Testis (tissue), 3 donors: ENCODE measurements around the gene FCRLA. TPM values are rescaled to one million over a fixed set of nuclear protein-coding genes. Genes with fewer than 3 reads are reported as not detected.
"Not testable (repeated sequence)": the region's sequence is repeated elsewhere in the genome, so short reads cannot be mapped to it uniquely, and the experiment has no call there.

Experiments
- DNase-seq: peaks from one replicate; pipeline ENCODE4 v3.0.0-alpha.2; 2019
- H3K27ac ChIP-seq, 2 donors: fragments of 200-600 bp; sonication (generic); one replicate each; pipeline ENCODE4 v1.5.1; 2019
- H3K27me3 ChIP-seq: fragments of 200-600 bp; sonication (generic); one replicate; pipeline ENCODE4 v1.5.1; 2019
- H3K36me3 ChIP-seq: fragments of 200-600 bp; sonication (generic); one replicate; pipeline ENCODE4 v1.5.1; 2017; ENCODE audit warnings: low read depth; ENCODE audit errors: missing control alignments
- H3K4me1 ChIP-seq: fragments of 200-600 bp; sonication (generic); one replicate; pipeline ENCODE4 v1.5.1; 2019
- H3K4me3 ChIP-seq, 2 donors: fragments of 200-600 bp; sonication (generic); one replicate each; pipeline ENCODE4 v1.5.1; 2017 to 2019
- H3K9me3 ChIP-seq: fragments of 200-600 bp; sonication (generic); one replicate; pipeline ENCODE4 v1.5.1; 2017
- CTCF ChIP-seq, 3 experiments: fragments of 450-650 bp in 2 of 3; fragments of 200-600 bp in 1 of 3; sonication (generic) in 1 of 3; IDR thresholded peaks; one replicate each; pipeline ENCODE4 v1.5.1; 2016 to 2019; ENCODE audit warnings: antibody characterized with exemption in 3 of 3, mild to moderate bottlenecking in 2 of 3, moderate library complexity in 1 of 3
- POLR2A ChIP-seq: fragments of 450-650 bp; IDR thresholded peaks from one replicate; pipeline ENCODE4 v1.6.1; 2017; ENCODE audit warnings: antibody characterized with exemption, mild to moderate bottlenecking, moderate library complexity
- WGBS, 2 donors: methylation state at CpG; one replicate each; pipeline ENCODE4 v1.1.5; 2018; 5-methylcytosine and 5-hydroxymethylcytosine counted together
- intact Hi-C: fragments of 100-400 bp; cut with DNase I; formaldehyde crosslinking; loops from one replicate; pipeline ENCODE4 v1.15.1; 2023; ENCODE audit warnings: low total_unique reads
- polyA plus RNA-seq: library from polyadenylated mRNA; stranded (reverse); fragments of 350-450 nt; fragmentation: Illumina TruSeq; extraction: RNeasy Lipid Tissue Mini Kit (QIAGEN cat#74804); gene quantifications from one replicate; pipeline ENCODE4 v1.2.3, GENCODE V29; 2014; ENCODE audit warnings: low read depth, low replicate concordance; ENCODE audit not compliant: insufficient read depth
- total RNA-seq, 2 donors: library from RNA; depleted of rRNA; stranded (reverse); fragments of >200 nt; gene quantifications; one replicate each; pipeline ENCODE4 v1.2.3, GENCODE V29; 2016

FCRLA gene
- total and polyA plus RNA-seq, 3 donors from 2014 or later, result 0.50 TPM; not detected in 2

- WGBS, 2 donors, result 64% methylated on average over 3 of the region's 3 CpGs; no CpG with 5 or more reads in 1 of the 2 donors
- DNase-seq, H3K4me3 ChIP-seq, H3K36me3 ChIP-seq, H3K27ac ChIP-seq, H3K4me1 ChIP-seq, H3K9me3 ChIP-seq, intact Hi-C loops, H3K27me3 ChIP-seq: not testable (repeated sequence)
Observed at GRCh38 chr1:161674908-161675307, 32.1 kb upstream of the FCRLA start.

GRCh38 chr1:161676441-161676840 is 30.6 kb upstream of the FCRLA start:
- no peak for DNase-seq
- TF ChIP-seq CTCF (IDR thresholded peaks at IDR 0.05) (no peak), POLR2A (no peak)
- no peaks in the 10 kb centered on the region for H3K36me3 ChIP-seq
- H3K4me1 ChIP-seq, result no peaks in the 10 kb centered on the region
- intact Hi-C loops, result no loop called here
- H3K27ac ChIP-seq, result no peak overlapping the region
- no peaks in the 10 kb centered on the region for H3K27me3 ChIP-seq
- H3K9me3 ChIP-seq, result no peaks in the 10 kb centered on the region
- WGBS, 2 donors, result 87 to 94% methylated on average over 2 of the region's 2 CpGs
- H3K4me3 ChIP-seq, result no peak overlapping the region

- no peaks in the 10 kb centered on the region for H3K9me3 ChIP-seq
- DNase-seq, result no peak
- TF ChIP-seq CTCF (IDR thresholded peaks at IDR 0.05), result no peak
- no peak for TF ChIP-seq POLR2A
- 82 to 91% methylated on average over 5 of the region's 5 CpGs for WGBS, 2 donors
- H3K4me3 ChIP-seq, result no peak overlapping the region
- H3K36me3 ChIP-seq, result no peaks in the 10 kb centered on the region
- H3K27me3 ChIP-seq, result no peaks in the 10 kb centered on the region
- H3K27ac ChIP-seq, result no peak overlapping the region
- no peaks in the 10 kb centered on the region for H3K4me1 ChIP-seq
- intact Hi-C loops, result no loop called here
Observed at GRCh38 chr1:161676958-161677689, 29.9 kb upstream of the FCRLA start.

GRCh38 chr1:161678500-161678899 is 28.5 kb upstream of the FCRLA start:
- Histone ChIP-seq H3K9me3 (no peaks in the 10 kb centered on the region), H3K4me3 (no peak overlapping the region), H3K27me3 (no peaks in the 10 kb centered on the region), H3K36me3 (no peaks in the 10 kb centered on the region), H3K27ac (no peak overlapping the region), H3K4me1 (no peaks in the 10 kb centered on the region)
- WGBS, 2 donors, result 70 to 71% methylated on average over 3 of the region's 3 CpGs
- intact Hi-C loops, result no loop called here
- TF ChIP-seq POLR2A, result no peak
- no peak for TF ChIP-seq CTCF (IDR thresholded peaks at IDR 0.05)
- DNase-seq, result no peak

GRCh38 chr1:161681879-161682278 is 25.1 kb upstream of the FCRLA start:
- Histone ChIP-seq H3K27ac (no peak overlapping the region), H3K4me3 (no peak overlapping the region), H3K9me3 (no peaks in the 10 kb centered on the region), H3K36me3 (no peaks in the 10 kb centered on the region), H3K27me3 (no peaks in the 10 kb centered on the region), H3K4me1 (no peaks in the 10 kb centered on the region)
- WGBS, 2 donors, result 62 to 72% methylated on average over 3 of the region's 3 CpGs
- TF ChIP-seq CTCF (IDR thresholded peaks at IDR 0.05) (no peak), POLR2A (no peak)
- DNase-seq, result no peak
- intact Hi-C loops, result no loop called here
